ENCODE data around the gene ENPP5.
"Not testable (repeated sequence)": the region's sequence is repeated elsewhere in the genome, so short reads cannot be mapped to it uniquely, and the experiment has no call there.

The ENPP5 gene

GRCh38 chr6:46175446-46175845 is 4.7 kb upstream of the ENPP5 start:
- no peak for DNase-seq (ENCODE audit: low read depth in 1 of 2, low spot score in 1 of 2)

DNA sequence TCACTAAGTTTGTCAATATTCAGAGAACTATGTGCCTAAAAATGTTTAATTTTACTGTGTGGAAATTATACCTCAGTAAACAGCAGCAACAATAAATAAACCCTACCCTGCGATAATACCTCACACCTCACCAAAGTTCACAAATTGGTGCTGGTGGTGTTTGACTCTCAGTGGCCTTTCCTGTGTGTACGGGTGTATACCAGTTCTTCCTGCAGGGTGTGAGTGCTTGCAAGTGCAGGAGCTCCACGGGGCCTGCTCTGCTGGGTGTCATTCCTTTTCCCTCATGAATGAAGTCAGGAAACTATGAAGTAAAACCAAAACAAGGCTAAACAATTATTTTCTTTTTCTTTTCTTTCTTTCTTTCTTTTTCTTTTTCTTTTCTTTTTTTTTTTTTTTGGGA is 4.1 kb upstream of the ENPP5 start:
- no peak for DNase-seq (ENCODE audit: low read depth in 1 of 2, low spot score in 1 of 2)

GRCh38 chr6:46172176-46172575 is 1.4 kb upstream of the ENPP5 start:
- DNase-seq (ENCODE audit: low read depth in 1 of 2, low spot score in 1 of 2) = no peak

GRCh38 chr6:46160102-46160501 is 10.7 kb downstream of the ENPP5 start:
- no peak for DNase-seq (ENCODE audit: low read depth in 1 of 2, low spot score in 1 of 2)

- DNase-seq (ENCODE audit: low read depth in 1 of 2, low spot score in 1 of 2) = no peak
These were observed 11.6 kb downstream of the ENPP5 start for GRCh38 chr6:46159229-46159628.

- DNase-seq (ENCODE audit: low read depth in 1 of 2, low spot score in 1 of 2) = no peak
These were observed 14.1 kb downstream of the ENPP5 start for GRCh38 chr6:46156701-46157100.

GRCh38 chr6:46149066-46149465 is 21.7 kb downstream of the ENPP5 start:
- DNase-seq (ENCODE audit: low read depth in 1 of 2, low spot score in 1 of 2) = not testable (repeated sequence)

- no peak for DNase-seq (ENCODE audit: low read depth in 1 of 2, low spot score in 1 of 2)
These were observed 26.5 kb downstream of the ENPP5 start for GRCh38 chr6:46144270-46144669.

DNA sequence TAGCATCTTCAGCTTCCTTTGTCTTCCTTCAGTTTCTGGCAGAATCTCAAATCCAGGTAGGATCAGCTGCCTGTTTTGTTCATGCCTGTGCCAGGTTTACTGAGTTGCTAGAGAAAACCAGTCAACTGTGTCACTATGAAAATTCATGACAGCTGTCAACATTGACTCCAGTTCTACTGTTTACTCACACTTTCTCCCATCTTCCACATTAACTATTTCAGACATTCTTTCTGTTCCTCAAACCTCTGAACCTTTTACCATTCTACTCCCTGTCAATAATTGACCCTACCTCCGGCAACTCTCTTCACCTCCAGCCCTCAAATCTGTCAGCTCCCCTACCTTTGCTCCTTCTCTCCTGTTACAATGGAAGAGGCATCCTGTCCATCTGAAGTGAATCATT is 32.5 kb downstream of the ENPP5 start:
- no peak for DNase-seq (ENCODE audit: low read depth in 1 of 2, low spot score in 1 of 2)

DNA sequence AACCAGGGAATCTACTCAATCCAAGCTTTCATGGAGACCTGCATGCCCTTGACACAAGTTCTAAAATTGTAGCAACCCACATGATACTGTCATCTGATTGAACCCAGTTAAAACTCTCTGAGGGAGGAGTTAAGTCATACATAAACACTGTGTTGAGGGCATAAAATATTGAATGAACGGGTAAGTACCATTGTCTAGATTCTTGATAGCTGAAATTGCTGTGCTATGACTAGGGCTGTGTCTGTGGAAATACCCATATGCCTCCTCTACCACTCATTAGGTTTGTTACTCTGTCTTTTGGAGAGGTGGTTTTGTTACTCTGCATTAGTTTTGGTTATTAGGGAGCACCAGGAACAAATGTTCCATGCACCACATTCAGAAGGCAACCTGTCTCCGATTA is 33.4 kb downstream of the ENPP5 start:
- no peak for DNase-seq (ENCODE audit: low read depth in 1 of 2, low spot score in 1 of 2)

DNA sequence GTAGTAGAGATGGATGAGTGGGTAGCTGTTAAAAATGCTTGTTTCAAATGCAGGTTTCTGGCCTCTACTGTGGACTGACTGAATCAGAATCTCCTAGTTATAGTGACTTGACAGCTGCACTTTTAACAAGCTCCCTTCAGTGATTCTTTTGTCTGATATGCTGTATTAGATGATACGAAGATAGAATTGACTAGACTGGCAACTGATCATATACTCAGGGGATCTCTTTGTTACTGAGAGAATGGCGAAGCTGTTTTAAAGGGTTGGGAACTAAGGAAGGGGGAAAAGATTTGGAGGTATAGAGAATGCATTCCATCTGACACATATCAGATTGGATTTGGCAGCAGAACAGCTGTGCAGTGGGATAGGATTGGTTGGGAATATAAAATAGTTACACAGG is 33.9 kb downstream of the ENPP5 start:
- no peak for DNase-seq (ENCODE audit: low read depth in 1 of 2, low spot score in 1 of 2)

DNA sequence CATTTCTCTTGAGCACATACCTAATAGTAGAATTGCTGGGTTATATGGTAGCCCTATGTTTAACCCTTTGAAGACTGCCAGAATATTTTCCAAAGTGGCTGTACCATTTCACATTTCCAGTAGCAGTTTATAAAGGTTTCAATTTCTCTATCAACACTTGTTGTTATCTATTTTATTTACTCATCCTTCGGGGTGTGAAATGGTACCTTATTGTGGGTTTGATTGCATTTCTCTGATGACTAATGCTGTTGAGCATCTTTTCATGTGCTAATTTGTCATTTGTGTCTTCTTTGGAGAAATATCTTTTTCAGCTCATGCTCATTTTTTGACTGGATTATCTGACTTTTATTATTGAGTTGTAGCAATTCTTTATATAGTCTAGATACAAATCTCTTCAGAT is 35.6 kb downstream of the ENPP5 start:
- no peak for DNase-seq (ENCODE audit: low read depth in 1 of 2, low spot score in 1 of 2)

DNA sequence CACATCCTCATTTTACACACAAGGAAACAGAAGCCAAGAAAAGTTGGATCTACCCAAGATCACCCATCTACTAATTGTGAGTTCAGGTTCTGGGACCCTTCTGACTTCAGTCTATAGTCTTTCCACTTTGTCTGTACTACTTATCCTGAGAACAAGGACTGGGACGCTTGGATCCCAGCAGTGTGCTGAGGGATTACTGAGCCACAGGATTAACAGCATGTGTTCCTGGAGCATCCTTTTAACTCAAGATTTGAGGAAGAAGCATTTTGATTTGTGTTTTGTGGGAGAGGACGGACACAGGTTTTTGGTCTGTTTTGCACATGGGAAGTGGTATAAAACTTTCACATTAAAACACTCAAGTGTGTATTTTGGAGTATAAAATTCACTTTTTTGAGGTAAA is 36.6 kb downstream of the ENPP5 start:
- DNase-seq (ENCODE audit: low read depth in 1 of 2, low spot score in 1 of 2) = no peak

GRCh38 chr6:46131291-46131690 is 39.5 kb downstream of the ENPP5 start:
- not testable (repeated sequence) for DNase-seq (ENCODE audit: low read depth in 1 of 2, low spot score in 1 of 2)

- no peak for DNase-seq (ENCODE audit: low read depth in 1 of 2, low spot score in 1 of 2)
These were observed 40.1 kb downstream of the ENPP5 start for GRCh38 chr6:46130666-46131065.

DNA sequence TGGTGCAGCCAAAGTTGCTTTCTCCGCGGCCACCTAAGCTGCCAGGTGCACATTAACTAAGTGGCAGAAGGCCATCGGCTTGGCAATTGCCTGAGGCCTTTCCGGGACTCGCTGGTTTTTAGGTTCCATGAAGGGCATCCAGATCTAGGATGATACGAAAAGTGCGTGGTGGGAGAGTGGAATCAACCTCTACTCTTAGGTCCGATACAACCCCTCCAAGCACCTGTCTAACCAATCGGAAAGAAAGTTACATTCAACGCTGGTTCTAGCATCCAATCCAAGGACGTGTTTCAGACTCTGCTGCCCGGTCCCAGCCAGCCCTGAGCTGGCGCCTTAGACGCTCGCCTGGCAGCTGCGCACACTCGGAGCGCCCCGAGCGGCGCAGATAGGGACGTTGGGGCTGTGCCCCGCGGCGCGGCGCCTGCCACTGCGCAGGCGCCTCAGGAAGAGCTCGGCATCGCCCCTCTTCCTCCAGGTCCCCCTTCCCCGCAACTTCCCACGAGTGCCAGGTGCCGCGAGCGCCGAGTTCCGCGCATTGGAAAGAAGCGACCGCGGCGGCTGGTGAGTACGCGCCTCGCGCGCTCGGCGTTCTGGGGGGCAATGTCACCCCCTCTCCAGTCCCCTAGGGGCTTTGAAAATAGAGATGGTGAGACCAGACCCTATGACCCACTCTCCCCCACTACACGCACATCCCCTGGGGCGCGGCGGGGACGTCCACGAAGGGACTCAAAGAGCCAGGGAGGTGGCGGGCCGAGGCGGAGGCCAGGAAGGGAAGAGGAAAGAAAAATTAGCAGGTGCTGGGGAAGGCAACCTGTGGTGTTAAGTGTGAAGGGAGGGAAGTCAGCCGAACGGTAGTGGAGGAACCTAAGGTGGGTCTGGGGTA is 40.9 kb downstream of the ENPP5 start, which contains the start of gene ENPP4:
ENPP4 (plus strand) TSS at position 361 of the 883 bp plus-strand sequence. CDS start 9,595 bp downstream, outside the sequence.
- DNase-seq (ENCODE audit: low read depth in 1 of 2, low spot score in 1 of 2) = peak; percentile 66 to 84

- no peak for DNase-seq (ENCODE audit: low read depth in 1 of 2, low spot score in 1 of 2)
These were observed 41.5 kb downstream of the ENPP5 start for GRCh38 chr6:46129291-46129628.

- DNase-seq (ENCODE audit: low read depth in 1 of 2, low spot score in 1 of 2) = no peak
These were observed 42.3 kb downstream of the ENPP5 start for GRCh38 chr6:46128476-46128875.

GRCh38 chr6:46119679-46120078 is 51.1 kb downstream of the ENPP5 start:
- DNase-seq (ENCODE audit: low read depth in 1 of 2, low spot score in 1 of 2) = not testable (repeated sequence)

GRCh38 chr6:46118836-46119235 is 51.9 kb downstream of the ENPP5 start:
- DNase-seq (ENCODE audit: low read depth in 1 of 2, low spot score in 1 of 2) = no peak

DNA sequence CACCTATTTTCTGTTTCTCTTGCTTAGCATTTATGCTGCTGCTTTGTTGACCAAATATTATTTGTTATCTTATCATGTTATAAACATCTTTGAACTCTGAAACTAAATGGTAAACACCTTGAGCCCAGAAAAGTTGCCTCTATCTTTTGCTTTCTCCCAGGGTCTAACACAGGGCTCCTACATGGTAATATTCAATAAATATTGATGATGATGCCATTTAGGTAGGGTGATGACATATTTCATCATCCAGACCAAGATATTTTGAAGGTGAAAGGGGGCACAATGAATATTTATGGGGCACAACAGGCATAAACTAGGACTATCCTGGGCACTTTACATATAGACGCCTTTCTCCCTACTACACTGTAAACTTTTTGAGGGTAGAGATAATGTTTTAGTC is 52.6 kb downstream of the ENPP5 start:
- DNase-seq (ENCODE audit: low read depth in 1 of 2, low spot score in 1 of 2) = no peak

DNA sequence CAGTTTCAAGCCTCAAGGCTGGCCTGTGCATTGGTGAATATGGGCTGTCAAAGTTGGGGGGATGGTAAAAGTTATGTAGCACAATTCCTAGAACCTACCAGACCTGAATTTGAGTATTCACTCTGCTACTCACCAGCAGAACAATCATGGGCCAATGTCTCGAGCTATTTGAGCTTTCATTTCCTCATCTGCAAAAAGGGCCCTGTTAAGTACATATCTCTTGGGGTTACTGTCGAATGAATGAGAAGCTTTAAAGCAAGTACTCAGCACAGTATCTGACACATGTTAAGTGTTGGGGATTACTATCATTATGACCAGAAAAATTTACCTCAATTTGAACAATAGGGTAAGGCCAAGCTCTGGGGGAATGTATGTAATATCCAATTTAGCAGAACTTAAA is 54.5 kb downstream of the ENPP5 start:
- DNase-seq (ENCODE audit: low read depth in 1 of 2, low spot score in 1 of 2) = no peak

DNA sequence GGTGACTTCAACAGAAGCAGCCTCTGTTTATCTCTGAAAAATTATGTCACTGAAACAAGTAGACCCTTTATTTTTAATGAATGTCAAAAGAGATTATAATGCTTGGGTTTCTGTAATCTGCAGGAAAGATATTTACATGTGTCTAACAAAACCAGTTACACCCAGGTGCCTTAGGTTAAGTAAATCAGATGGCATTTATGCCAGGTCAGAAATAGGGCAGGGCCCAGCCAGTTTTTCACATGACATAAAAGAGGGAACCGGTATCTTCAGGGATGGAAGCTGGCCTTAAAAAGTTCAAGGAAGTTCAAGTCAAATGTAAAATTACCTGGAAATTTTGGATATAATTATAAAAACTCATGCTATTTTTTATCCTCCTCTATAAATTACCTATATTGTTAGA is 55.1 kb downstream of the ENPP5 start:
- no peak for DNase-seq (ENCODE audit: low read depth in 1 of 2, low spot score in 1 of 2)

Measured in activated T-helper 1 cell treated with anti-CD3 and anti-CD28 coated beads, Interleukin-2, amount 50 U/mL, for 16 hours (primary cell).